Smooth muscle cell (in vitro differentiated cells): ENCODE measurements around the gene SYS1. TPM values are rescaled to one million over a fixed set of nuclear protein-coding genes. Genes with fewer than 3 reads are reported as not detected.

Experiments used
- DNase-seq: peaks from one replicate; lab custom pipeline; 2025; ENCODE audit not compliant: unreplicated experiment; lab: John Stamatoyannopoulos, UW
- H2AFZ ChIP-seq: fragments of 200-600 bp; sonication (generic); 2 replicates; pipeline ENCODE4 v1.6.0; 2016; ENCODE audit warnings: antibody characterized with exemption, low read depth, mild to moderate bottlenecking
- H3F3A ChIP-seq: fragments of 200-600 bp; sonication (generic); 2 replicates; pipeline ENCODE4 v1.6.0; 2017; ENCODE audit warnings: antibody characterized with exemption, low read depth
- H3K27ac ChIP-seq: fragments of 200-600 bp; sonication (generic); 2 replicates; pipeline ENCODE4 v1.5.1; 2016; ENCODE audit warnings: low read depth, mild to moderate bottlenecking
- H3K27me3 ChIP-seq: fragments of 200-600 bp; sonication (generic); 2 replicates; pipeline ENCODE4 v1.6.1; 2016; ENCODE audit warnings: low read depth, mild to moderate bottlenecking
- H3K36me3 ChIP-seq: fragments of 200-600 bp; sonication (generic); 2 replicates; pipeline ENCODE4 v1.5.1; 2016; ENCODE audit warnings: low read depth
- H3K4me1 ChIP-seq: fragments of 200-600 bp; sonication (generic); 2 replicates; pipeline ENCODE4 v1.5.1; 2016; ENCODE audit warnings: low read depth
- H3K4me2 ChIP-seq: fragments of 200-600 bp; sonication (generic); 2 replicates; pipeline ENCODE4 v1.6.0; 2016; ENCODE audit warnings: mild to moderate bottlenecking
- H3K4me3 ChIP-seq: fragments of 200-600 bp; sonication (generic); 2 replicates; pipeline ENCODE4 v1.5.1; 2016; ENCODE audit warnings: mild to moderate bottlenecking
- H3K79me2 ChIP-seq: fragments of 200-600 bp; sonication (generic); 2 replicates; pipeline ENCODE4 v1.6.0; 2016; ENCODE audit warnings: low read depth, mild to moderate bottlenecking
- H3K9ac ChIP-seq: fragments of 200-600 bp; sonication (generic); 2 replicates; pipeline ENCODE4 v1.6.0; 2016; ENCODE audit warnings: low read depth
- H3K9me3 ChIP-seq: fragments of 200-600 bp; sonication (generic); replicated peaks from 2 replicates; pipeline ENCODE4 v1.5.1; 2016; ENCODE audit warnings: low read depth
- H4K20me1 ChIP-seq: fragments of 200-600 bp; sonication (generic); 2 replicates; pipeline ENCODE4 v1.6.0; 2016; ENCODE audit warnings: low read depth
- WGBS: methylation state at CpG from one replicate; pipeline ENCODE4 v1.1.7; 2016; ENCODE audit warnings: low lambda C conversion rate; 5-methylcytosine and 5-hydroxymethylcytosine counted together
- polyA plus RNA-seq: library from polyadenylated mRNA; unstranded; fragments of >200 nt; fragmentation: Nextera tagmentation; extraction: Ambion mirVana; gene quantifications from 2 replicates; pipeline ENCODE4 v1.2.1, GENCODE V29; 2016
- total RNA-seq: library from RNA; depleted of rRNA; stranded (reverse); fragments of >200 nt; gene quantifications from 2 replicates; pipeline ENCODE4 v1.2.3, GENCODE V29; 2014
- TF ChIP-seq, protein P1 (sequence below): fragments of 200-600 bp; sonication (generic); IDR thresholded peaks from 2 replicates; pipeline ENCODE4 v1.5.1; 2017; ENCODE audit warnings: borderline replicate concordance, mild to moderate bottlenecking, antibody characterized with exemption; ENCODE audit not compliant: insufficient read depth, poor library complexity, severe bottlenecking

SYS1 gene
- total and polyA plus RNA-seq, 2 experiments from 2014 or later = 14.5 to 17.0 TPM

DNA sequence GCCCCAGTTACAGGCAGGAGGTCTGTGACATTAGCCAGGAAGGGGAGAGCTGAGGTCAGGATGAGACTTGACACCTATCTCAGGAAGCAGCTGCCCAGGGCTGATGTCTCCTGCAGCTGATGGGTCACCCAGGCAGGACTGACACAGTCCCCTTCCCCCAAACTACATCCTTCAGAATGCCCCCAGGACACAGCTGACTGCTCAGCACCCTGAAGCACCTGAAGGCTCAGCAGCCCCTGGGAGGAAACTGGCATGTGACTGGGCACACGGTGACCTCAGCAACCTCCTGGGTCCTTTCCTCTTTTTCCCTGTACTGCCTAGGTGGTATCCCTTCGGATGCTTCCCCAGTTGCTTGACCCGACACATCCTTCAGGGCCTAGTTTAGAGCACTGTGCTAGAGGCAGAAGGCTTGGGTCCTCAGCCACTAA lies 16.7 kb upstream of the SYS1 start:
- Histone ChIP-seq H3K36me3 (no peaks in the 10 kb centered on the region), H3K4me2 (peak overlapping the region; percentile 97), H4K20me1 (peaks cover 26% of the 10 kb centered on the region), H3K27ac (peak overlapping the region; percentile 96), H3K27me3 (no peaks in the 10 kb centered on the region), H3K9ac (peak overlapping the region; percentile 88), H3K4me1 (peaks cover 54% of the 10 kb centered on the region), H3K79me2 (peaks cover 51% of the 10 kb centered on the region), H3K4me3 (peak overlapping the region; percentile 80), H3K9me3 (no peaks in the 10 kb centered on the region), H3F3A (peaks cover 42% of the 10 kb centered on the region), H2AFZ (no peak overlapping the region)
- 46% methylated on average over 3 of the region's 3 CpGs for WGBS
- DNase-seq = no peak
- TF ChIP-seq, protein P1, sequence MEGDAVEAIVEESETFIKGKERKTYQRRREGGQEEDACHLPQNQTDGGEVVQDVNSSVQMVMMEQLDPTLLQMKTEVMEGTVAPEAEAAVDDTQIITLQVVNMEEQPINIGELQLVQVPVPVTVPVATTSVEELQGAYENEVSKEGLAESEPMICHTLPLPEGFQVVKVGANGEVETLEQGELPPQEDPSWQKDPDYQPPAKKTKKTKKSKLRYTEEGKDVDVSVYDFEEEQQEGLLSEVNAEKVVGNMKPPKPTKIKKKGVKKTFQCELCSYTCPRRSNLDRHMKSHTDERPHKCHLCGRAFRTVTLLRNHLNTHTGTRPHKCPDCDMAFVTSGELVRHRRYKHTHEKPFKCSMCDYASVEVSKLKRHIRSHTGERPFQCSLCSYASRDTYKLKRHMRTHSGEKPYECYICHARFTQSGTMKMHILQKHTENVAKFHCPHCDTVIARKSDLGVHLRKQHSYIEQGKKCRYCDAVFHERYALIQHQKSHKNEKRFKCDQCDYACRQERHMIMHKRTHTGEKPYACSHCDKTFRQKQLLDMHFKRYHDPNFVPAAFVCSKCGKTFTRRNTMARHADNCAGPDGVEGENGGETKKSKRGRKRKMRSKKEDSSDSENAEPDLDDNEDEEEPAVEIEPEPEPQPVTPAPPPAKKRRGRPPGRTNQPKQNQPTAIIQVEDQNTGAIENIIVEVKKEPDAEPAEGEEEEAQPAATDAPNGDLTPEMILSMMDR = no peak

DNA sequence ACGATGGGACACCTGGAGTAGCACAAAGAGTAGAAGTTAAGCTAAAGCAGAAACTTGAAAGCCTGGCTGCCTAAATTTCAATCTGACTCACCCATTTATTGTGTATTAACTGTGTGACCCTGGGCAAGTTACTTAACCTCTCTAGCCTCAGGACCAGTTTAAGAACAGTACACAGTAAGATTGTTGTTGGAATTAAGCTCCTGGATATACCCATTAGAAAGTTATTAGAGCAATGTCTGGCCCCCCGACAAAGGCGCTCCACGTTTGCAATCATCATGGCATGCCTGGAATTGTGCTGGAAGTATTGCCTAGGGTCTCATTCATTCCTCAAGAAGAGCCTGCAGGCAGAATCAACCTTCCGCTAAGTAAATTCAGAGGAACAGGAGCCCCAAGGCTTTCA lies 16.1 kb upstream of the SYS1 start:
- Histone ChIP-seq H3K9me3 (no peaks in the 10 kb centered on the region), H3K79me2 (peaks cover 45% of the 10 kb centered on the region), H3F3A (peaks cover 37% of the 10 kb centered on the region), H3K4me2 (peak overlapping the region; percentile 97), H3K27ac (peak overlapping the region; percentile 96), H3K4me3 (peak overlapping the region; percentile 80), H4K20me1 (peaks cover 20% of the 10 kb centered on the region), H3K27me3 (no peaks in the 10 kb centered on the region), H3K9ac (peak overlapping the region; percentile 88), H2AFZ (no peak overlapping the region), H3K4me1 (peaks cover 48% of the 10 kb centered on the region), H3K36me3 (no peaks in the 10 kb centered on the region)
- TF ChIP-seq, protein P1 = no peak
- WGBS = 19% methylated on average over 5 of the region's 5 CpGs
- DNase-seq = no peak

DNA sequence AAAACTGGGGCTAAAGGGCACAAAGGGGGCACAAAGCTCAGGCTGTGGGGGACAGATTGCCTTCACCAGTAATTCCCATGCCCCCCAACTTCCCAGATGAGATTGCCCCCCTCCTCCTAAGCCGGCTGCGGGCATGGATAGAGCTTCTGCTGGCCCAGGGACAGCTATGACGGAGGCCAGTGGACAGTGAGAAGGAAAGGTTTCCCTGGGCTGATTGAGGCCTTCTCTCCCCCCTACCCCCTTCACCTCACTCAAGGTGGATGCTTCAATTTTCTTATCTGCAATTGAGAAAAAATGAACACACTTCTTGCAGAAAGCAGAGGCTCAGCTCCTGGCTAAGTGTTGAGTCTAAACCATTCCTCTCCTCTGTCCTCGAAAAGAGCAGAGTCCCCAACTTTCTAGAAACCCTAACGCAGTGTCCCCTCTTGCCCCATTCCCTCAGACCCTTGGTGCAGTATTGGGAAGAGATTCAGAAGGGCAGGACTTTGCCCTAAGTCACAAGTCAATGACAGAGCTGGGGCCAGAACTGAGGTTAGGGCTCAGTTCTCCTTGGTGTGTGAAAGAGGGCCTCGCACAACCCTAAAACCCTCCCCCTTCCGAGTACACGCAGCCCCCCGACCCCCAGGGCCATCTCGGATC lies 15.5 kb upstream of the SYS1 start:
- peak overlapping the region; percentile 97 for H3K4me2 ChIP-seq
- H3K36me3 ChIP-seq = no peaks in the 10 kb centered on the region
- peaks cover 35% of the 10 kb centered on the region for H3F3A ChIP-seq
- TF ChIP-seq, protein P1 = no peak
- peak overlapping the region; percentile 80 for H3K4me3 ChIP-seq
- WGBS = 6% methylated on average over 8 of the region's 10 CpGs
- DNase-seq = no peak
- H2AFZ ChIP-seq = no peak overlapping the region
- H3K79me2 ChIP-seq = peaks cover 45% of the 10 kb centered on the region
- H3K4me1 ChIP-seq = peaks cover 43% of the 10 kb centered on the region
- H3K9me3 ChIP-seq = no peaks in the 10 kb centered on the region
- H3K27ac ChIP-seq = peak overlapping the region; percentile 96
- no peaks in the 10 kb centered on the region for H3K27me3 ChIP-seq
- H4K20me1 ChIP-seq = peaks cover 19% of the 10 kb centered on the region
- peak overlapping the region; percentile 88 for H3K9ac ChIP-seq
